MM.1S (cell line): Measurements from ENCODE around the gene SMC6.
A peak's percentile ranks its signal among the peaks of the same experiment; 100 is the strongest.

Experiments
- DNase-seq: peaks from one replicate; pipeline ENCODE4 v3.0.0-alpha.2; 2015
- H2AFZ ChIP-seq: fragments of 300-600 bp; sonication (generic); 2 replicates; pipeline ENCODE4 v1.6.0; 2016; ENCODE audit warnings: antibody characterized with exemption, low read length
- H3F3A ChIP-seq: fragments of 300-600 bp; sonication (generic); 2 replicates; pipeline ENCODE4 v1.6.1; 2016; ENCODE audit warnings: mild to moderate bottlenecking, antibody characterized with exemption, low read length, moderate library complexity, mixed read lengths; ENCODE audit not compliant: insufficient read depth
- H3K27ac ChIP-seq: fragments of 300-600 bp; sonication (generic); 2 replicates; pipeline ENCODE4 v1.5.1; 2016; ENCODE audit warnings: mild to moderate bottlenecking, low read length
- H3K27me3 ChIP-seq: fragments of 300-600 bp; sonication (generic); replicated peaks from 2 replicates; pipeline ENCODE4 v1.6.0; 2016; ENCODE audit warnings: low read length; ENCODE audit not compliant: insufficient read depth
- H3K36me3 ChIP-seq: fragments of 300-600 bp; sonication (generic); replicated peaks from 2 replicates; pipeline ENCODE4 v1.6.1; 2016; ENCODE audit warnings: mild to moderate bottlenecking, low read length, mixed read lengths; ENCODE audit not compliant: insufficient read depth
- H3K4me1 ChIP-seq: fragments of 300-600 bp; sonication (generic); 2 replicates; pipeline ENCODE4 v1.6.1; 2016; ENCODE audit warnings: low read length, mixed read lengths
- H3K4me2 ChIP-seq: fragments of 300-600 bp; sonication (generic); 2 replicates; pipeline ENCODE4 v1.6.0; 2016; ENCODE audit warnings: low read depth, low read length
- H3K4me3 ChIP-seq: fragments of 300-600 bp; sonication (generic); 2 replicates; pipeline ENCODE4 v1.5.1; 2016; ENCODE audit warnings: low read length, mixed read lengths
- H3K79me2 ChIP-seq: fragments of 300-600 bp; sonication (generic); 2 replicates; pipeline ENCODE4 v1.6.1; 2016; ENCODE audit warnings: mixed run types, low read length, mixed read lengths
- H3K9ac ChIP-seq: fragments of 300-600 bp; sonication (generic); 2 replicates; pipeline ENCODE4 v1.6.1; 2016; ENCODE audit warnings: low read length, mixed read lengths
- H3K9me2 ChIP-seq: fragments of 300-600 bp; sonication (generic); replicated peaks from 2 replicates; pipeline ENCODE4 v1.6.1; 2016; ENCODE audit warnings: mild to moderate bottlenecking, low read length, mixed read lengths; ENCODE audit not compliant: insufficient read depth
- H3K9me3 ChIP-seq: fragments of 300-600 bp; sonication (generic); replicated peaks from 2 replicates; pipeline ENCODE4 v1.6.1; 2016; ENCODE audit warnings: mild to moderate bottlenecking, low read length, mixed read lengths; ENCODE audit not compliant: insufficient read depth
- H4K20me1 ChIP-seq: fragments of 300-600 bp; sonication (generic); 2 replicates; pipeline ENCODE4 v1.6.1; 2016; ENCODE audit warnings: mild to moderate bottlenecking, low read length, moderate library complexity, mixed read lengths; ENCODE audit not compliant: insufficient read depth
- EZH2 ChIP-seq: fragments of 300-600 bp; sonication (generic); optimal IDR thresholded peaks from 2 replicates; pipeline ENCODE3; 2017; ENCODE audit warnings: low read depth, mild to moderate bottlenecking, antibody characterized with exemption, low read length, mixed read lengths
- EZH2phosphoT487 ChIP-seq: fragments of 300-600 bp; sonication (generic); IDR thresholded peaks from 2 replicates; pipeline ENCODE4 v1.6.1; 2018; ENCODE audit warnings: antibody characterized with exemption, low read length
- TF ChIP-seq, protein P1 (sequence below): fragments of 300-600 bp; sonication (generic); IDR thresholded peaks from 2 replicates; pipeline ENCODE4 v1.5.1; 2016; ENCODE audit warnings: antibody characterized with exemption, low read length, mixed read lengths

Gene SMC6

DNA sequence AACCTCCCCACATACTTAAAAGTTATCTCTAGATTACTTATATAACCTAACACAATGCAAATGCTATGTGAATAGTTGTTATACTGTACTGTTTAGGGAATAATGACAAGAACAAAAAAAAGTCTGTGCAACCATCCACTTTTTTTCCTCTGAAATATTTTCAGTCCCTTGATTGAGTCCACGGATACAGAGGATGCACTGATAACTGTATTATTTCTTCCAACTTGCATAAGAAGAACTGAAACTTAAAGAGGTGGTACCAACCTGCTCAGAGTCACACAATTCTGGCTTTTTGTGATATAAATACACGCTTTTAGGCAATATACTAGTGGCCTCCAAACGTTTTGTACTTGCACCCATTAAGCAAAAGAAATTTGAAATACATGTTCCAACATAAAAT lies 1.4 kb downstream of the SMC6 start:
- Histone ChIP-seq H3K36me3 (no peaks in the 10 kb centered on the region), H3K4me3 (peak overlapping the region; percentile 94), H3K27me3 (no peaks in the 10 kb centered on the region), H3K9me2 (no peaks in the 10 kb centered on the region), H3K79me2 (peaks cover 76% of the 10 kb centered on the region), H3K9ac (peak overlapping the region; percentile 89; the same call in 1 of the 2 replicates), H3K4me2 (peak overlapping the region; percentile 77), H4K20me1 (no peaks in the 10 kb centered on the region), H3K4me1 (peaks cover 28% of the 10 kb centered on the region), H2AFZ (no peak overlapping the region), H3K9me3 (no peaks in the 10 kb centered on the region), H3K27ac (peak overlapping the region; percentile 95; the same call in 1 of the 2 replicates), H3F3A (peaks cover 22% of the 10 kb centered on the region)
- no peak for TF ChIP-seq EZH2
- TF ChIP-seq EZH2phosphoT487 = no peak
- TF ChIP-seq, protein P1, sequence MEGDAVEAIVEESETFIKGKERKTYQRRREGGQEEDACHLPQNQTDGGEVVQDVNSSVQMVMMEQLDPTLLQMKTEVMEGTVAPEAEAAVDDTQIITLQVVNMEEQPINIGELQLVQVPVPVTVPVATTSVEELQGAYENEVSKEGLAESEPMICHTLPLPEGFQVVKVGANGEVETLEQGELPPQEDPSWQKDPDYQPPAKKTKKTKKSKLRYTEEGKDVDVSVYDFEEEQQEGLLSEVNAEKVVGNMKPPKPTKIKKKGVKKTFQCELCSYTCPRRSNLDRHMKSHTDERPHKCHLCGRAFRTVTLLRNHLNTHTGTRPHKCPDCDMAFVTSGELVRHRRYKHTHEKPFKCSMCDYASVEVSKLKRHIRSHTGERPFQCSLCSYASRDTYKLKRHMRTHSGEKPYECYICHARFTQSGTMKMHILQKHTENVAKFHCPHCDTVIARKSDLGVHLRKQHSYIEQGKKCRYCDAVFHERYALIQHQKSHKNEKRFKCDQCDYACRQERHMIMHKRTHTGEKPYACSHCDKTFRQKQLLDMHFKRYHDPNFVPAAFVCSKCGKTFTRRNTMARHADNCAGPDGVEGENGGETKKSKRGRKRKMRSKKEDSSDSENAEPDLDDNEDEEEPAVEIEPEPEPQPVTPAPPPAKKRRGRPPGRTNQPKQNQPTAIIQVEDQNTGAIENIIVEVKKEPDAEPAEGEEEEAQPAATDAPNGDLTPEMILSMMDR = no peak
- peak; percentile 26 for DNase-seq

DNA sequence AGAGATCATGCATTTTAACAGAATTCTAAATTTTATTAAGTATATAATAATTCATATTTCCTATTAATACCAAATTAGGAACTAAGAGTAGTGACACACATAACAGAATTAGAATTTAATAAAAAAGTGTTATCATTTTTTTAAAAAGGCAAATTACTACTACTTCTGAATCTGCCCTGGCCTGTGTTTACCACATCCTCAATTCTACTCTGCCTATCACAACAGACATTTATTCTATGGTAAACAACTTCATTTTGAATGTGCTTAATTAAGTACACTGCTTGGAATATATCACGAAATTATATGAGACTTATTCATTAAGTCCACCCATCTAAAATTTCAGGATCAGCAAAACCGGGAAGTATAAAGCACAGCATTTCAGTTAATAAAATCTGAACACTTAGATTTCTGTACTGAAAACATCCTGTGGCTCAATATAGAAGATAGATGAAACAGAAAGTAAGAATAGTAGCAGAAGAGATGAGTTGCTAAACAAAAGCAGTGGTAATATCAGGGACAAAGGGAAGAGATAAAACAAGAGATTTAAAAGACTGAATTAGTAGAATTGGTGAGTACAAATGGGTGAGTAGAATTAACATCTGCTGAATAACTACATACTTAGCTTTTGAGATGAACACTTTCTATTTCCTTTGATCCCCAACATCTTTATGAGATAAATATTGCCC lies 3.7 kb downstream of the SMC6 start:
- TF ChIP-seq, protein P1 = no peak
- TF ChIP-seq EZH2 (no peak), EZH2phosphoT487 (no peak)
- H3K4me2 ChIP-seq = peak overlapping the region; percentile 65
- H3F3A ChIP-seq = peaks cover 22% of the 10 kb centered on the region
- H3K4me3 ChIP-seq = peak overlapping the region; percentile 20; the same call in 1 of the 2 replicates
- peaks cover 53% of the 10 kb centered on the region for H3K79me2 ChIP-seq
- no peaks in the 10 kb centered on the region for H3K9me3 ChIP-seq
- DNase-seq = peak; percentile 38
- no peak overlapping the region for H3K9ac ChIP-seq
- H3K27me3 ChIP-seq = no peaks in the 10 kb centered on the region
- peaks cover 16% of the 10 kb centered on the region for H3K4me1 ChIP-seq
- H3K36me3 ChIP-seq = no peaks in the 10 kb centered on the region
- H3K27ac ChIP-seq = peak overlapping the region; percentile 24; the same call in 1 of the 2 replicates
- no peaks in the 10 kb centered on the region for H4K20me1 ChIP-seq
- no peaks in the 10 kb centered on the region for H3K9me2 ChIP-seq
- no peak overlapping the region for H2AFZ ChIP-seq

DNA sequence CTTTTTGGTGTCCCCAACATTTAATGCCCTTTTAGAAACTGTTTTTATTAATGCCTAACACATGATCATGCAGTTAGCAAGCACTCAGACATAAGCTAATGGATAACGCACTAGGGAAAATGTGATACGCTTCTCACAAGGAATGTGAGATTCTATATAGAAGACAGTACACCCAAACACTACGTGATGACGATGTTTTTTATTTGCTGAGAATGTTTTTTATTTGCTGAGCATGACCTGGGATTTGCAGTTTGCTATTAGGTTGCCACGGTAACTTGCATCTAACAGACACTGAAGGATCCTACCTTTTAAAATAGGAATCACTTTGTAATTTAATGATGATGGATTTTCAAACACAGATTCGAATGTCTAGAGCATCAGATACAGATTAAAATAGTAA lies 4.9 kb downstream of the SMC6 start:
- H3K79me2 ChIP-seq = peaks cover 44% of the 10 kb centered on the region
- no peak overlapping the region for H3K4me2 ChIP-seq
- H4K20me1 ChIP-seq = no peaks in the 10 kb centered on the region
- H3K9ac ChIP-seq = no peak overlapping the region
- H2AFZ ChIP-seq = no peak overlapping the region
- no peaks in the 10 kb centered on the region for H3K9me3 ChIP-seq
- no peaks in the 10 kb centered on the region for H3K36me3 ChIP-seq
- no peak overlapping the region for H3K4me3 ChIP-seq
- H3K4me1 ChIP-seq = peaks cover 16% of the 10 kb centered on the region
- TF ChIP-seq EZH2 = no peak
- TF ChIP-seq, protein P1 = no peak
- TF ChIP-seq EZH2phosphoT487 = no peak
- H3F3A ChIP-seq = peaks cover 18% of the 10 kb centered on the region
- H3K27ac ChIP-seq = no peak overlapping the region
- no peaks in the 10 kb centered on the region for H3K27me3 ChIP-seq
- DNase-seq = no peak
- H3K9me2 ChIP-seq = no peaks in the 10 kb centered on the region
